CD4-positive, alpha-beta T cell treated with Interleukin-2 at 100 ng/mL for 4 hours (primary cell): ENCODE results near the gene REEP2.
"Not testable (repeated sequence)": the region's sequence is repeated elsewhere in the genome, so short reads cannot be mapped to it uniquely, and the experiment has no call there.

Experiments
- DNase-seq: peaks from one replicate; pipeline ENCODE4 v3.0.0-alpha.2; 2020; ENCODE audit warnings: low spot score

REEP2 gene

DNA sequence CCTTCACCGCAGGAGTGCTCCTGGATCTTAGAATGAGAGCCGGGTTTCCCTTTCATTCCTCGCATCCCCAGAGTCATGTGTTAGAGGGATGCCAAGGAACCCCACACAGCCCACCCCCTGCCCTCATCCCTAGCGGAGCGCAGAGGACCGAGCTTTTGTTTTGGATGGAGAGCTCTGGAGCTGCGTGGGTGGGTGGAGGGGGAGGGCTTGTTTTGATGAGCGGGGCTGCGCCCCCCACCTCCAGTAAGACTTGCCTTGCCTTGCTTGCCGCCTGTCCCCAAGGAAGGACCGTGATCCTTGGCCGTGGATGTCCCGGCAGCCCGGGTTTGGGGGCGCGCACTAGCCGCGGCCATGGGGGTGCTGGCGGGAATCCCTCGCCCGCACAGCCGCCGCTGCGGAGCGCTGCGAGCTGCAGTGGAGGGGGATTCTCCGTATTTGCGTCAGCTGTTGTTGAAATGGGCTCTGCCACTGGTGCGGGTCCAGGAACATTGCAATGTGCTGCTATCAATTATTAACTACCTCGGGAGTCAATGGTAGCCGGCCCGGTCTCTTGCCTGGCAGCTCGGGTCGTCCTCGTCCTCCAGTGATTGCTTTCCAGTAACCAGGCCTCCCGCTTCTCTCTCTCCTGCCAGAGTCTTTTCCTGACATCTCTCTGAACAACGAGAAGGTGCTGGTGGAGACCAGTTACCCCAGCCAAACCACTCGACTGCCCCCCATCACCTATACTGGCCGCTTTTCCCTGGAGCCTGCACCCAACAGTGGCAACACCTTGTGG is 27.5 kb downstream of the REEP2 start:
- DNase-seq = no peak

DNA sequence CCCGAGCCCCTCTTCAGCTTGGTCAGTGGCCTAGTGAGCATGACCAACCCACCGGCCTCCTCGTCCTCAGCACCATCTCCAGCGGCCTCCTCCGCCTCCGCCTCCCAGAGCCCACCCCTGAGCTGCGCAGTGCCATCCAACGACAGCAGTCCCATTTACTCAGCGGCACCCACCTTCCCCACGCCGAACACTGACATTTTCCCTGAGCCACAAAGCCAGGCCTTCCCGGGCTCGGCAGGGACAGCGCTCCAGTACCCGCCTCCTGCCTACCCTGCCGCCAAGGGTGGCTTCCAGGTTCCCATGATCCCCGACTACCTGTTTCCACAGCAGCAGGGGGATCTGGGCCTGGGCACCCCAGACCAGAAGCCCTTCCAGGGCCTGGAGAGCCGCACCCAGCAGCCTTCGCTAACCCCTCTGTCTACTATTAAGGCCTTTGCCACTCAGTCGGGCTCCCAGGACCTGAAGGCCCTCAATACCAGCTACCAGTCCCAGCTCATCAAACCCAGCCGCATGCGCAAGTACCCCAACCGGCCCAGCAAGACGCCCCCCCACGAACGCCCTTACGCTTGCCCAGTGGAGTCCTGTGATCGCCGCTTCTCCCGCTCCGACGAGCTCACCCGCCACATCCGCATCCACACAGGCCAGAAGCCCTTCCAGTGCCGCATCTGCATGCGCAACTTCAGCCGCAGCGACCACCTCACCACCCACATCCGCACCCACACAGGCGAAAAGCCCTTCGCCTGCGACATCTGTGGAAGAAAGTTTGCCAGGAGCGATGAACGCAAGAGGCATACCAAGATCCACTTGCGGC is 28.2 kb downstream of the REEP2 start:
- DNase-seq = no peak

DNA sequence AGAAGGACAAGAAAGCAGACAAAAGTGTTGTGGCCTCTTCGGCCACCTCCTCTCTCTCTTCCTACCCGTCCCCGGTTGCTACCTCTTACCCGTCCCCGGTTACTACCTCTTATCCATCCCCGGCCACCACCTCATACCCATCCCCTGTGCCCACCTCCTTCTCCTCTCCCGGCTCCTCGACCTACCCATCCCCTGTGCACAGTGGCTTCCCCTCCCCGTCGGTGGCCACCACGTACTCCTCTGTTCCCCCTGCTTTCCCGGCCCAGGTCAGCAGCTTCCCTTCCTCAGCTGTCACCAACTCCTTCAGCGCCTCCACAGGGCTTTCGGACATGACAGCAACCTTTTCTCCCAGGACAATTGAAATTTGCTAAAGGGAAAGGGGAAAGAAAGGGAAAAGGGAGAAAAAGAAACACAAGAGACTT is 28.9 kb downstream of the REEP2 start:
- DNase-seq = no peak

DNA sequence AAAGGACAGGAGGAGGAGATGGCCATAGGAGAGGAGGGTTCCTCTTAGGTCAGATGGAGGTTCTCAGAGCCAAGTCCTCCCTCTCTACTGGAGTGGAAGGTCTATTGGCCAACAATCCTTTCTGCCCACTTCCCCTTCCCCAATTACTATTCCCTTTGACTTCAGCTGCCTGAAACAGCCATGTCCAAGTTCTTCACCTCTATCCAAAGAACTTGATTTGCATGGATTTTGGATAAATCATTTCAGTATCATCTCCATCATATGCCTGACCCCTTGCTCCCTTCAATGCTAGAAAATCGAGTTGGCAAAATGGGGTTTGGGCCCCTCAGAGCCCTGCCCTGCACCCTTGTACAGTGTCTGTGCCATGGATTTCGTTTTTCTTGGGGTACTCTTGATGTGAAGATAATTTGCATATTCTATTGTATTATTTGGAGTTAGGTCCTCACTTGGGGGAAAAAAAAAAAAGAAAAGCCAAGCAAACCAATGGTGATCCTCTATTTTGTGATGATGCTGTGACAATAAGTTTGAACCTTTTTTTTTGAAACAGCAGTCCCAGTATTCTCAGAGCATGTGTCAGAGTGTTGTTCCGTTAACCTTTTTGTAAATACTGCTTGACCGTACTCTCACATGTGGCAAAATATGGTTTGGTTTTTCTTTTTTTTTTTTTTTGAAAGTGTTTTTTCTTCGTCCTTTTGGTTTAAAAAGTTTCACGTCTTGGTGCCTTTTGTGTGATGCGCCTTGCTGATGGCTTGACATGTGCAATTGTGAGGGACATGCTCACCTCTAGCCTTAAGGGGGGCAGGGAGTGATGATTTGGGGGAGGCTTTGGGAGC is 29.5 kb downstream of the REEP2 start:
- no peak for DNase-seq

DNA sequence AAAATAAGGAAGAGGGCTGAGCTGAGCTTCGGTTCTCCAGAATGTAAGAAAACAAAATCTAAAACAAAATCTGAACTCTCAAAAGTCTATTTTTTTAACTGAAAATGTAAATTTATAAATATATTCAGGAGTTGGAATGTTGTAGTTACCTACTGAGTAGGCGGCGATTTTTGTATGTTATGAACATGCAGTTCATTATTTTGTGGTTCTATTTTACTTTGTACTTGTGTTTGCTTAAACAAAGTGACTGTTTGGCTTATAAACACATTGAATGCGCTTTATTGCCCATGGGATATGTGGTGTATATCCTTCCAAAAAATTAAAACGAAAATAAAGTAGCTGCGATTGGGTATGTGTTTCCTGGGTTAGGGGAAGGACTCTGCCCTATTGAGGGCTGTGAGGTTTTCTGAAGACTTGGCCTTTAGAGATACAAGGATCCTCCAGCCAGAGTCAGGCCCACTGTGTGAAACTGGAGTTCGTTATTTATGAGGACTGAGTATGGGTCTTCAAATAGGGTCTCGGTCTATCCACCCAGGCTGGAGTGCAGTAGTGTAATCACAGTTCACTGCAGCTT is 30.2 kb downstream of the REEP2 start:
- no peak for DNase-seq

- DNase-seq = no peak
These were observed 30.9 kb downstream of the REEP2 start for GRCh38 chr5:138469540-138470321.

DNA sequence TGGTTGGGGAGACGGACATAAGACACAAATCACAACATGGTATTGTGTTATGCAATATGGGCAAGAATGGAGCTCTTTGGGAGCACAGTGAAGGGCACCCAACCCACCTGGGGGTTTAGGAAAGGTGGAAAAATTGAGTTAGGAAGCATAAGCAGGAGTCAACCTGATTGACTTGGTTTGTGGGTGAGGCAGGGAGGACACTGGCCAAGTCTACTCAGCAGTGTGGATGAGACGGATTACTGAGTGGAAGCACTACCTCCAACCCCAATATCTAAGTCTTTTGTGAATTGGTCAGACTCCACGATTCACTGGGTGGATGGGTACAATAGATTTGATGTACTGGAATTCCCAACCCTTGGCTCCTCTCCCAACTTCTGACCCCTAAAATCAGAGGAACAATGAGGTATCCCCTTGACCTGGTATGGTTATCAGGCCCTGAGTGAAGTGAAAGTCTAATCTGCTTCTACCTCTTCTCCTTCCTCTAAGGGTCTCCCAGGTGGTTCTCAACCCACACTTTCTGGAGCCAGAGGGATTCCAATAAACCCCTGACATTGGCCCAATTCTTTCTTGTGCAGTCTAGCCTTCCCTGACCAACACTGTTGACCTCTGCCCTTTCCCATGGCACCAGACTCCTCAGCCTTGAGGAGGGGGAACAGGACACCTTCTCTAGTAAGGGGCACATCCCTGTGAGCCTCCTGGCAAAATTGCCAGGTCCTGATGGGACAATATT is 31.6 kb downstream of the REEP2 start:
- no peak for DNase-seq

- no peak for DNase-seq
These were observed 32.1 kb downstream of the REEP2 start for GRCh38 chr5:138471052-138471361.

- DNase-seq = no peak
These were observed 33.5 kb downstream of the REEP2 start for GRCh38 chr5:138472353-138472752.

DNA sequence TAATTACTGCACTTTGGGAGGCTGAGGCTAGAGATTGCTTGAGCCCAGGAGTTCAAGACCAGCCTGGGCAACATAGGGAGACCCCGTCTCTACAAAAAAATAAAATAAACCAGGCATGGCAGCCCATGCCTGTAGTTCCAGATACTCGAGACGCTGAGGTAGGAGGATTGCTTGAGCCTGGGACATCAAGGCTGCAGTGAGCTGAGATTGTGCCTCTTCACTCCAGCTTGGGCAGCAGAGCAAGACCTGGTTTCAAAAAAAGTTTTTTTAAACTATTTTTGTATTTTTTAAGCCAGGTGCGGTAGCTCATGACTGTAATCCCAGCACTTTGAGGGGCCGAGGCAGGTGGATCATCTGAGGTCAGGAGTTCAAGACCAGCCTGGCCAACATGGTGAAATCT is 34.3 kb downstream of the REEP2 start:
- DNase-seq = not testable (repeated sequence)

DNA sequence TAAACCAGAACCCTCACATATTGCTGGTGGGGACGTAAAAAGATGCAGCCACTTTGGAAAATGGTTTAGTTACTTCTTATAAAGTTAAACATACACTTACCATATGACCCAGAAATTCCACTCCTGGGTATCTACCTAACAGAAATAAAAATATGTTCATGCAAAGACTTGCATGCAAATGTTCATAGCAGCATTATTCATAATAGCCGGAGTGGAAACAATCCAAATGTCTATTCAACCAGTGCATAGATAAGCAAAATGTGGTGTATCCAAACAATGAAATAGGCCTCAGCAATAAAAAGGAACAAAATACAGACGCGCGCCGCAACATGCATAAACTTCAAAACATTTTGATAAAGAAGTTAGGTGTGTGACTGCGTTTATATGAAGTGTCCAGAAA is 38.1 kb downstream of the REEP2 start:
- DNase-seq = no peak

- DNase-seq = no peak
These were observed 43.8 kb downstream of the REEP2 start for GRCh38 chr5:138482638-138483037.

DNA sequence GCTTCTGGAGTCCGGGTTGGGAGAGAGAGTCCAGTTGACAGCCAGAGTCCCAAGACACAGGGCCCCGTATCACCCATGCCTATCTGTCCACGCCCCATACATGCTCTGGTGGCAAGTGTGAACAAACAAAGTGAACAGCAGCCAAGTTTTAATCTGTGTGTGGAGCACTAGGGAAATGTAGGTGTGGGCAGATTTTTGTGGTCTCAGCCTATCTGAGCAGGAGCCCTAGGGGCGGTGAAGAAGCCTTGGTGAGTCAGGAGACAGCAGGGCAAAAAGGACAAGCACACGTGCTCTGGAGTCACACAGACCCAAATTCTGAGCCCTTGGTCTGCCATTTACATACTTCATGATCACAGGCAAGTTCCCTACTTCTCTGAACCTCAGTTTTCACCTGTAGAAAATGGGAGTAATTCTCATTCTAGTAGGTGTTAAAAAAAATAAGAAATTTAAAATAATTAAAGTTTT is 49.7 kb downstream of the REEP2 start:
- DNase-seq = no peak

- no peak for DNase-seq
These were observed 50.8 kb downstream of the REEP2 start for GRCh38 chr5:138489683-138490061.

- DNase-seq = no peak
These were observed 51.9 kb downstream of the REEP2 start for GRCh38 chr5:138490648-138491283.

- no peak for DNase-seq
These were observed 52.4 kb downstream of the REEP2 start for GRCh38 chr5:138491284-138491648.

GRCh38 chr5:138491669-138492559 is 53.1 kb downstream of the REEP2 start:
- DNase-seq = peak; percentile 84

- DNase-seq = no peak
These were observed 53.7 kb downstream of the REEP2 start for GRCh38 chr5:138492560-138493045.

DNA sequence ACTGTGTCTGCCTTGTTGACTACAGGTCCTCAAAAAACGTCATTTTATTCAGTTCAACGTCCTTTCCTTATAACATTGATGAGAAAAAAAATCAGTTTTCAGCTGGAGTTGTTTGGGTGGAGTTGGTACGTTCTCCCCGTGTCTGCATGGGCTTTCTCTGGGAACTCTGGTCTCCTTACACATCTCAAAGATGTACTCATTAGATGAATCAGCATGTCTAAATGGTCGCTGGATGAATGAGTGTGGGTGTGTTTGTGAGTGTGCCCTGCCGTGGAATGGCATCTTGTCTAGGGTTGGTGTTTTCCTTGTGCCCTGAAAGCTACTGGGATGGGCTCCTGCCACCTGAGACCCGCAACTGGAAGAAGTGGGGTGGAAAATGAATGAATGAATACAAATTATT is 56.5 kb downstream of the REEP2 start:
- no peak for DNase-seq
